HCT116 (cell line): ENCODE results near the gene AGER. TPM values are rescaled to one million over a fixed set of nuclear protein-coding genes. Genes with fewer than 3 reads are reported as not detected.

Experiments used
- ATAC-seq: fragments of 200-7000 bp; cut with Tn5 transposase; 2 replicates; pipeline ENCODE4 v1.9.1; 2020; ENCODE audit warnings: mild to moderate bottlenecking, moderate library complexity
- BruUV-seq: library from RNA; stranded (reverse); fragments of 400-500 nt; replicated peaks from 2 replicates; lab custom pipeline; 2021; lab: Mats Ljungman, UMichigan
- CTCF ChIA-PET: fragments of 300-600 bp; sonication (Branson Sonifier 250); formaldehyde crosslinking; loops from one replicate; lab custom pipeline; 2021; ENCODE audit warnings: antibody characterized with exemption; lab: Charles Lee
- POLR2A ChIA-PET: fragments of 300-600, 350-600 bp; sonication (Branson Sonifier 250); formaldehyde crosslinking; loops from one replicate; lab custom pipeline; 2021; ENCODE audit warnings: antibody characterized with exemption; lab: Charles Lee
- RAD21 ChIA-PET, 2 experiments: fragments of 300-600 bp; sonication (Branson Sonifier 250); formaldehyde crosslinking; loops; one replicate each; lab custom pipeline; 2023; ENCODE audit warnings: low total read pairs in 2 of 2; ENCODE audit not compliant: uncharacterized antibody in 2 of 2, unreplicated experiment in 2 of 2, low non-redundant PET in 1 of 2; lab: Charles Lee
- DNase-seq: peaks from one replicate; pipeline ENCODE4 v3.0.0-alpha.2; 2010; ENCODE audit warnings: low read depth, low spot score
- H2AFZ ChIP-seq: fragments of 200-600 bp; shearing (Covaris generic), sonication (generic); 2 replicates; pipeline ENCODE4 v1.6.1; 2017; ENCODE audit warnings: low read depth, mixed run types, mixed read lengths, antibody characterized with exemption, low read length; ENCODE audit not compliant: poor library complexity, severe bottlenecking
- H3K27ac ChIP-seq: 2 replicates; pipeline ENCODE4 v1.5.1; 2012; ENCODE audit warnings: low read depth, low read length
- H3K27me3 ChIP-seq: fragments of 200-600 bp; sonication (generic); 2 replicates; pipeline ENCODE4 v1.6.1; 2016; ENCODE audit warnings: mixed run types, low read length, mixed read lengths; ENCODE audit not compliant: insufficient read depth
- H3K36me3 ChIP-seq, 2 experiments: fragments of 200-500 bp in 1 of 2; fragments of 200-600 bp in 1 of 2; sonication (Bioruptor generic) in 1 of 2; sonication (generic) in 1 of 2; 2 replicates each; pipeline versions ENCODE4 v1.5.1 to v1.6.1; 2014 to 2016; ENCODE audit warnings: low read length in 2 of 2, inconsistent platforms in 1 of 2, mixed read lengths in 1 of 2, mixed run types in 1 of 2; ENCODE audit not compliant: insufficient read depth in 2 of 2, control insufficient read depth in 1 of 2
- H3K4me1 ChIP-seq, 2 experiments: fragments of 200-600 bp in 1 of 2; sonication (generic) in 1 of 2; 2 replicates each; pipeline versions ENCODE4 v1.5.1 to v1.6.1; 2012 to 2017; ENCODE audit warnings: low read length in 2 of 2, inconsistent platforms in 1 of 2, mild to moderate bottlenecking in 1 of 2, mixed read lengths in 1 of 2, mixed run types in 1 of 2, moderate library complexity in 1 of 2; ENCODE audit not compliant: insufficient read depth in 2 of 2, control insufficient read depth in 1 of 2
- H3K4me2 ChIP-seq: fragments of 200-600 bp; sonication (generic); 2 replicates; pipeline ENCODE4 v1.6.1; 2017; ENCODE audit warnings: mixed run types, low read length, mixed read lengths
- H3K4me3 ChIP-seq, 2 experiments: fragments of 200-600 bp in 1 of 2; sonication (generic) in 1 of 2; replicated peaks in 1 of 2; 2 replicates each; pipeline ENCODE4 v1.5.1; 2011 to 2016; ENCODE audit warnings: low read length in 2 of 2, control low read depth in 1 of 2, low read depth in 1 of 2, mild to moderate bottlenecking in 1 of 2, mixed read lengths in 1 of 2, mixed run types in 1 of 2
- H3K79me2 ChIP-seq: fragments of 200-600 bp; sonication (generic); 2 replicates; pipeline ENCODE4 v1.6.1; 2017; ENCODE audit warnings: mild to moderate bottlenecking, mixed run types, low read length, moderate library complexity, mixed read lengths; ENCODE audit not compliant: insufficient read depth
- H3K9ac ChIP-seq: fragments of 200-600 bp; sonication (generic); 2 replicates; pipeline ENCODE4 v1.6.1; 2016; ENCODE audit warnings: low read length, mixed read lengths
- H3K9me2 ChIP-seq: fragments of 200-600 bp; sonication (generic), shearing (Covaris generic); 2 replicates; pipeline ENCODE4 v1.6.1; 2017; ENCODE audit warnings: mixed run types, mild to moderate bottlenecking, moderate library complexity; ENCODE audit not compliant: insufficient read depth
- H3K9me3 ChIP-seq, 2 experiments: fragments of 200-500 bp in 1 of 2; fragments of 200-600 bp in 1 of 2; sonication (Bioruptor generic) in 1 of 2; sonication (generic) in 1 of 2; 2 replicates each; pipeline ENCODE4 v1.6.1; 2014 to 2017; ENCODE audit warnings: low read length in 2 of 2, mixed read lengths in 2 of 2, inconsistent platforms in 1 of 2, low read depth in 1 of 2, mild to moderate bottlenecking in 1 of 2, mixed run types in 1 of 2, moderate library complexity in 1 of 2; ENCODE audit not compliant: control insufficient read depth in 1 of 2, insufficient read depth in 1 of 2
- H4K20me1 ChIP-seq: fragments of 200-600 bp; sonication (generic), shearing (Covaris generic); 2 replicates; pipeline ENCODE4 v1.6.1; 2017; ENCODE audit warnings: mixed run types, mild to moderate bottlenecking, moderate library complexity; ENCODE audit not compliant: insufficient read depth
- CBX3 ChIP-seq: IDR thresholded peaks from 2 replicates; pipeline ENCODE4 v1.6.1; 2012; ENCODE audit warnings: low read depth
- CEBPB ChIP-seq: IDR thresholded peaks from 2 replicates; pipeline ENCODE4 v1.6.1; 2012; ENCODE audit warnings: low read depth
- EGR1 ChIP-seq: IDR thresholded peaks from 2 replicates; pipeline ENCODE4 v1.6.1; 2012; ENCODE audit warnings: low read depth
- EZH2 ChIP-seq: fragments of 200-600 bp; sonication (generic); IDR thresholded peaks from 2 replicates; pipeline ENCODE4 v1.6.1; 2017; ENCODE audit warnings: antibody characterized with exemption, mixed run types
- EZH2phosphoT487 ChIP-seq: fragments of 200-600 bp; IDR thresholded peaks from 2 replicates; pipeline ENCODE4 v1.6.1; 2018; ENCODE audit warnings: antibody characterized with exemption, borderline replicate concordance
- JUND ChIP-seq: IDR thresholded peaks from 2 replicates; pipeline ENCODE4 v1.6.1; 2012
- POLR2A ChIP-seq: IDR thresholded peaks from 2 replicates; pipeline ENCODE4 v1.7.0; 2011; ENCODE audit warnings: borderline replicate concordance; ENCODE audit not compliant: insufficient read depth, insufficient read length; ENCODE audit errors: extremely low read depth
- POLR2AphosphoS5 ChIP-seq: IDR thresholded peaks from 2 replicates; pipeline ENCODE4 v1.6.1; 2011; ENCODE audit warnings: mild to moderate bottlenecking, low read depth, low read length, moderate library complexity
- RAD21 ChIP-seq: IDR thresholded peaks from 2 replicates; pipeline ENCODE4 v1.6.1; 2012; ENCODE audit warnings: low read depth, mild to moderate bottlenecking
- SIN3A ChIP-seq: IDR thresholded peaks from 2 replicates; pipeline ENCODE4 v1.6.1; 2012; ENCODE audit warnings: low read depth
- SP1 ChIP-seq: IDR thresholded peaks from 2 replicates; pipeline ENCODE4 v1.6.1; 2012; ENCODE audit warnings: low read depth
- TCF7L2 ChIP-seq: IDR thresholded peaks from 2 replicates; pipeline ENCODE4 v1.7.0; 2011; ENCODE audit warnings: borderline replicate concordance, inconsistent platforms; ENCODE audit not compliant: insufficient read depth, insufficient read length; ENCODE audit errors: extremely low read depth
- YY1 ChIP-seq: IDR thresholded peaks from 2 replicates; pipeline ENCODE4 v1.6.1; 2011; ENCODE audit warnings: low read length, low read depth, moderate library complexity, mild to moderate bottlenecking; ENCODE audit not compliant: insufficient replicate concordance; ENCODE audit errors: extremely low read depth
- ZFX ChIP-seq: fragments of 450-650 bp; IDR thresholded peaks from 2 replicates; pipeline ENCODE4 v1.6.1; 2017
- ZNF274 ChIP-seq: fragments of 200-500 bp; sonication (Bioruptor generic); IDR thresholded peaks from 2 replicates; pipeline ENCODE4 v1.6.1; 2014; ENCODE audit warnings: mild to moderate bottlenecking, low read depth, low read length, inconsistent platforms
- intact Hi-C: fragments of 100-400 bp; cut with micrococcal nuclease; formaldehyde crosslinking; loops from 2 replicates; pipeline ENCODE4 v1.10.0; 2022
- total RNA-seq: library from RNA; stranded (reverse); gene quantifications from one replicate; pipeline ENCODE4 v1.2.1, GENCODE V29; 2021; ENCODE audit not compliant: unreplicated experiment
- TF ChIP-seq, protein P1 (sequence below): IDR thresholded peaks from 2 replicates; pipeline ENCODE4 v1.6.1; 2012
- TF ChIP-seq, protein P2 (sequence below): IDR thresholded peaks from 2 replicates; pipeline ENCODE4 v1.6.1; 2012; ENCODE audit warnings: low read depth
- TF ChIP-seq, protein P3 (sequence below): IDR thresholded peaks from 2 replicates; pipeline ENCODE4 v1.6.1; 2011; ENCODE audit warnings: mild to moderate bottlenecking, low read length, moderate library complexity; ENCODE audit not compliant: insufficient replicate concordance; ENCODE audit errors: extremely low read depth
- TF ChIP-seq, protein P4 (sequence below), 3 experiments: fragments of 200-600 bp in 1 of 3; sonication (generic) in 1 of 3; IDR thresholded peaks in 2 of 3; conservative IDR thresholded peaks in 1 of 3; 2 replicates each; pipeline ENCODE4 v1.5.1; 2012 to 2017; ENCODE audit warnings: low read depth in 2 of 3, low read length in 2 of 3, antibody characterized with exemption in 1 of 3, borderline replicate concordance in 1 of 3, control low read depth in 1 of 3, mild to moderate bottlenecking in 1 of 3, mixed read lengths in 1 of 3, mixed run types in 1 of 3, moderate library complexity in 1 of 3; ENCODE audit not compliant: insufficient read depth in 1 of 3
- TF ChIP-seq, protein P5 (sequence below): IDR thresholded peaks from 2 replicates; pipeline ENCODE4 v1.6.1; 2012

Gene AGER
- total RNA-seq, 1 experiment from 2014 or later = 22.6 TPM

- H3K36me3 ChIP-seq = no peaks in the 10 kb centered on the region
- H4K20me1 ChIP-seq = no peaks in the 10 kb centered on the region
- ChIA-PET POLR2A (no interaction called here), CTCF (no interaction called here), RAD21 (no interaction called here)
- TF ChIP-seq, protein P1, sequence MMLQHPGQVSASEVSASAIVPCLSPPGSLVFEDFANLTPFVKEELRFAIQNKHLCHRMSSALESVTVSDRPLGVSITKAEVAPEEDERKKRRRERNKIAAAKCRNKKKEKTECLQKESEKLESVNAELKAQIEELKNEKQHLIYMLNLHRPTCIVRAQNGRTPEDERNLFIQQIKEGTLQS = no peak
- TF ChIP-seq SP1 = no peak
- no peak for TF ChIP-seq RAD21
- TF ChIP-seq ZNF274 = no peak
- TF ChIP-seq, protein P2, sequence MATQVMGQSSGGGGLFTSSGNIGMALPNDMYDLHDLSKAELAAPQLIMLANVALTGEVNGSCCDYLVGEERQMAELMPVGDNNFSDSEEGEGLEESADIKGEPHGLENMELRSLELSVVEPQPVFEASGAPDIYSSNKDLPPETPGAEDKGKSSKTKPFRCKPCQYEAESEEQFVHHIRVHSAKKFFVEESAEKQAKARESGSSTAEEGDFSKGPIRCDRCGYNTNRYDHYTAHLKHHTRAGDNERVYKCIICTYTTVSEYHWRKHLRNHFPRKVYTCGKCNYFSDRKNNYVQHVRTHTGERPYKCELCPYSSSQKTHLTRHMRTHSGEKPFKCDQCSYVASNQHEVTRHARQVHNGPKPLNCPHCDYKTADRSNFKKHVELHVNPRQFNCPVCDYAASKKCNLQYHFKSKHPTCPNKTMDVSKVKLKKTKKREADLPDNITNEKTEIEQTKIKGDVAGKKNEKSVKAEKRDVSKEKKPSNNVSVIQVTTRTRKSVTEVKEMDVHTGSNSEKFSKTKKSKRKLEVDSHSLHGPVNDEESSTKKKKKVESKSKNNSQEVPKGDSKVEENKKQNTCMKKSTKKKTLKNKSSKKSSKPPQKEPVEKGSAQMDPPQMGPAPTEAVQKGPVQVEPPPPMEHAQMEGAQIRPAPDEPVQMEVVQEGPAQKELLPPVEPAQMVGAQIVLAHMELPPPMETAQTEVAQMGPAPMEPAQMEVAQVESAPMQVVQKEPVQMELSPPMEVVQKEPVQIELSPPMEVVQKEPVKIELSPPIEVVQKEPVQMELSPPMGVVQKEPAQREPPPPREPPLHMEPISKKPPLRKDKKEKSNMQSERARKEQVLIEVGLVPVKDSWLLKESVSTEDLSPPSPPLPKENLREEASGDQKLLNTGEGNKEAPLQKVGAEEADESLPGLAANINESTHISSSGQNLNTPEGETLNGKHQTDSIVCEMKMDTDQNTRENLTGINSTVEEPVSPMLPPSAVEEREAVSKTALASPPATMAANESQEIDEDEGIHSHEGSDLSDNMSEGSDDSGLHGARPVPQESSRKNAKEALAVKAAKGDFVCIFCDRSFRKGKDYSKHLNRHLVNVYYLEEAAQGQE = no peak
- no peak for TF ChIP-seq EGR1
- no peak for TF ChIP-seq ZFX
- no peak for TF ChIP-seq CEBPB
- TF ChIP-seq, protein P3, sequence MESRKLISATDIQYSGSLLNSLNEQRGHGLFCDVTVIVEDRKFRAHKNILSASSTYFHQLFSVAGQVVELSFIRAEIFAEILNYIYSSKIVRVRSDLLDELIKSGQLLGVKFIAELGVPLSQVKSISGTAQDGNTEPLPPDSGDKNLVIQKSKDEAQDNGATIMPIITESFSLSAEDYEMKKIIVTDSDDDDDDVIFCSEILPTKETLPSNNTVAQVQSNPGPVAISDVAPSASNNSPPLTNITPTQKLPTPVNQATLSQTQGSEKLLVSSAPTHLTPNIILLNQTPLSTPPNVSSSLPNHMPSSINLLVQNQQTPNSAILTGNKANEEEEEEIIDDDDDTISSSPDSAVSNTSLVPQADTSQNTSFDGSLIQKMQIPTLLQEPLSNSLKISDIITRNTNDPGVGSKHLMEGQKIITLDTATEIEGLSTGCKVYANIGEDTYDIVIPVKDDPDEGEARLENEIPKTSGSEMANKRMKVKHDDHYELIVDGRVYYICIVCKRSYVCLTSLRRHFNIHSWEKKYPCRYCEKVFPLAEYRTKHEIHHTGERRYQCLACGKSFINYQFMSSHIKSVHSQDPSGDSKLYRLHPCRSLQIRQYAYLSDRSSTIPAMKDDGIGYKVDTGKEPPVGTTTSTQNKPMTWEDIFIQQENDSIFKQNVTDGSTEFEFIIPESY = no peak
- TF ChIP-seq EZH2phosphoT487 = no peak
- TF ChIP-seq, protein P4, sequence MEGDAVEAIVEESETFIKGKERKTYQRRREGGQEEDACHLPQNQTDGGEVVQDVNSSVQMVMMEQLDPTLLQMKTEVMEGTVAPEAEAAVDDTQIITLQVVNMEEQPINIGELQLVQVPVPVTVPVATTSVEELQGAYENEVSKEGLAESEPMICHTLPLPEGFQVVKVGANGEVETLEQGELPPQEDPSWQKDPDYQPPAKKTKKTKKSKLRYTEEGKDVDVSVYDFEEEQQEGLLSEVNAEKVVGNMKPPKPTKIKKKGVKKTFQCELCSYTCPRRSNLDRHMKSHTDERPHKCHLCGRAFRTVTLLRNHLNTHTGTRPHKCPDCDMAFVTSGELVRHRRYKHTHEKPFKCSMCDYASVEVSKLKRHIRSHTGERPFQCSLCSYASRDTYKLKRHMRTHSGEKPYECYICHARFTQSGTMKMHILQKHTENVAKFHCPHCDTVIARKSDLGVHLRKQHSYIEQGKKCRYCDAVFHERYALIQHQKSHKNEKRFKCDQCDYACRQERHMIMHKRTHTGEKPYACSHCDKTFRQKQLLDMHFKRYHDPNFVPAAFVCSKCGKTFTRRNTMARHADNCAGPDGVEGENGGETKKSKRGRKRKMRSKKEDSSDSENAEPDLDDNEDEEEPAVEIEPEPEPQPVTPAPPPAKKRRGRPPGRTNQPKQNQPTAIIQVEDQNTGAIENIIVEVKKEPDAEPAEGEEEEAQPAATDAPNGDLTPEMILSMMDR (IDR thresholded peaks at IDR 0.05 in 2 of 3, conservative IDR thresholded peaks at IDR 0.05 in 1 of 3; ENCODE audit: borderline replicate concordance in 1 of 3, insufficient read depth in 1 of 3, low read depth in 2 of 3, low read length in 2 of 3) = no peak
- no peak for TF ChIP-seq SIN3A
- TF ChIP-seq CBX3 = no peak
- TF ChIP-seq YY1 = no peak
- TF ChIP-seq POLR2A = no peak
- no peak for TF ChIP-seq JUND
- TF ChIP-seq TCF7L2 = no peak
- TF ChIP-seq EZH2 = no peak
- no peak for TF ChIP-seq POLR2AphosphoS5
- TF ChIP-seq, protein P5, sequence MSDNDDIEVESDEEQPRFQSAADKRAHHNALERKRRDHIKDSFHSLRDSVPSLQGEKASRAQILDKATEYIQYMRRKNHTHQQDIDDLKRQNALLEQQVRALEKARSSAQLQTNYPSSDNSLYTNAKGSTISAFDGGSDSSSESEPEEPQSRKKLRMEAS = no peak
- peaks cover 27% of the 10 kb centered on the region for H3K79me2 ChIP-seq
- BruUV-seq = no TSS peak
- no peak overlapping the region for H3K9ac ChIP-seq
- intact Hi-C loops = no loop called here
- H3K4me1 ChIP-seq = peaks cover 24 to 31% of the 10 kb centered on the region in 2 experiments
- peak overlapping the region; percentile 59 for H3K4me2 ChIP-seq
- no peak for DNase-seq
- no peaks in the 10 kb centered on the region for H3K9me3 ChIP-seq
- H3K4me3 ChIP-seq = peak overlapping the region; percentile 41 to 100; a peak in 3 of 4 replicates
- ATAC-seq = no peak
- H3K27ac ChIP-seq = peak overlapping the region; percentile 20; the same call in 1 of the 2 replicates
- no peaks in the 10 kb centered on the region for H3K9me2 ChIP-seq
- no peak overlapping the region for H2AFZ ChIP-seq
- H3K27me3 ChIP-seq = no peaks in the 10 kb centered on the region
These were observed 52.6 kb downstream of the AGER start for GRCh38 chr6:32131439-32131948.
